GM19193 (cell line): ENCODE measurements around the gene ARHGAP23.

Source experiments
- POLR2A ChIP-seq: IDR thresholded peaks from 4 replicates; pipeline ENCODE4 v1.6.1; 2011; ENCODE audit not compliant: insufficient read depth, insufficient read length; ENCODE audit errors: extremely low read depth

ARHGAP23 gene

GRCh38 chr17:38450557-38451029 lies 22.3 kb downstream of the ARHGAP23 start:
- no peak for TF ChIP-seq POLR2A

- no peak for TF ChIP-seq POLR2A
Measured at GRCh38 chr17:38451030-38451839, 23.0 kb downstream of the ARHGAP23 start.

GRCh38 chr17:38451840-38452529 lies 23.7 kb downstream of the ARHGAP23 start:
- TF ChIP-seq POLR2A = no peak

GRCh38 chr17:38452719-38453118 lies 24.5 kb downstream of the ARHGAP23 start:
- TF ChIP-seq POLR2A = no peak

- no peak for TF ChIP-seq POLR2A
Measured at GRCh38 chr17:38453951-38454421, 25.7 kb downstream of the ARHGAP23 start.

- no peak for TF ChIP-seq POLR2A
Measured at GRCh38 chr17:38454532-38454931, 26.3 kb downstream of the ARHGAP23 start.

GRCh38 chr17:38455288-38455915 lies 27.1 kb downstream of the ARHGAP23 start:
- TF ChIP-seq POLR2A = no peak

GRCh38 chr17:38456031-38456815 lies 28.0 kb downstream of the ARHGAP23 start:
- no peak for TF ChIP-seq POLR2A

- no peak for TF ChIP-seq POLR2A
Measured at GRCh38 chr17:38457577-38458371, 29.5 kb downstream of the ARHGAP23 start.

GRCh38 chr17:38458521-38458920 lies 30.3 kb downstream of the ARHGAP23 start:
- no peak for TF ChIP-seq POLR2A

- TF ChIP-seq POLR2A = no peak
Measured at GRCh38 chr17:38459567-38459966, 31.3 kb downstream of the ARHGAP23 start.

- no peak for TF ChIP-seq POLR2A
Measured at GRCh38 chr17:38460082-38460715, 31.9 kb downstream of the ARHGAP23 start.
